Limb (tissue), 2 donors: ENCODE results near the gene FMNL1.
A peak's percentile ranks its signal among the peaks of the same experiment; 100 is the strongest.

Source experiments
- DNase-seq, 2 donors: peaks; one replicate each; pipeline ENCODE4 v3.0.0-alpha.2; 2016; ENCODE audit errors: extremely low spot score in 2 of 2

Gene FMNL1

GRCh38 chr17:45222996-45223538 lies 1.4 kb downstream of the FMNL1 start:
- DNase-seq = no peak

DNA sequence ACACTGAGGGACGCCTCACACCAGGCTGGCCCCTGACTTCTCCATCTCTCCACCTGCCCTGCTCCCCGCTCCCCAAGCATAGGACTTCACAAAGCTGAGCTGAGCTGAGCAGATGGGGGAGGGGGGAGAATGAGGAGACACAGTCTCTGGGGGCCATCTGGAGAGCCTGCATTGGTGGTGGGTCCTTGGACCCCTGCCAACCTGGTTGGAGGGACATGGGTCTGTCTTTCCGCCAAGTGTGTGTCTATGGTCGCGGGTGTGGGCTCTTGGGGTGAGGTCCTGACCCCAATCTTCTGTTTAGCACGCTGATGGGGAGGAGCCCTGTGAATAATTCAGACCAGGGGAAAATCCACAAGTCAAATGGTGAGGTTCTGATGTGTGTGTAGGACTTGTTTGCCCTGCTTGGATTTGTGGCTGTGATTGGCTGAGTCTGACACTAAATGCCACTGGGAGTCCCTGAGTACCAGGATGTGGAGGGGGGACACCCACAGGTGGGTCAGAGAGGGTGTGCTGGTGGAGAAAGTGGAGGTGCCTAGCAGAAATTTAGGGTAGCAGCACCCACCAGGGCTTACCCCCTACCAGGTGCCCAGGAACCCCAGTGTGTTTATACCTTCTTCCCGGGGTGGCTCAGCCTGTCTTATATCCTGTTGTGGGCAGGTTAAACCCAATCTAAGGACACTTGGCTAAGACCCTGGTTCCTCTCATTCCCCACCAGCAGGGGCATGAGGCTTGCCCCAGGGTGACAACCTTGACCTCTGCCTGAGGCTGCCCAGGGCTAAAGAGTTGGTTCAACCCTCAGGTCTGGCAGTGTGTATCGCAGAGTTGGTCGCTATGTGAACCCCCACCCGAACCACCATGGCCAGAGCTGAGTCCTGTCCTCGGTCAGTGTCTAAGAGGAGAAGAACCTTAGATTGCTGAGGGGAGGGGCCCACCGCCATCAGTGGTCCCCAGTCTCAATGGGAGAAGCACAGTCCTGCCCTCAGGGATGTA lies 2.1 kb downstream of the FMNL1 start:
- DNase-seq = no peak

- DNase-seq = no peak
Observed at GRCh38 chr17:45224671-45225050, 3.0 kb downstream of the FMNL1 start.

- no peak for DNase-seq
Observed at GRCh38 chr17:45225051-45225700, 3.5 kb downstream of the FMNL1 start.

DNA sequence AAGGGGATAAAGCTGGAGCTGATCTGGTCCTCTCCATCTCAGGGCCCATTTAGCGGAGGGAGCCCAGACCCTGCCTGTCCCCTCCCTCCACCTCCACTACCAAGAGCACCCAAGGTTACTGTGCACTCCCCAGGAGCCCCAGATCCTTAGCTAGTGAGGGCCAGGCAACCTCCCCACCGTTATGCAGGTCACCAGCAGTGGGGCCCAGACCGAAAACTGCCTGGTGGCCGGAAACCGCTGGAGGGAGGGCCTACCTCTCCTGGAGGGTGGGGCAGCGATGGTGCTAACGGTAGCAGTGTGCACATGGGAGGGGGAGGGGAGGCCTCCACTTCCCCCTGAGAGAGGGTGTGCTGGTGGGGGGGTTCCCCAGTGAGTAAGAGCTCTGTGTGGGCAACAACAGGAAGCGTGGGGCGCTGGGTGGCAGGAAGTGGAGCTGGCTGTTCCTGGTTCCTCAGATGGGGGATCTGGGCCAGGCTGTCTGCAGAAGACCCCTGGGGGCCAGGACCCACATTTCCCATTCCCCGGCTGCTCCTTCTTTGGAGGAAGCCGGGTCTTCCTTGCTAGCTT lies 4.4 kb downstream of the FMNL1 start:
- DNase-seq = no peak

- DNase-seq = no peak
Observed at GRCh38 chr17:45226576-45226975, 4.9 kb downstream of the FMNL1 start.

DNA sequence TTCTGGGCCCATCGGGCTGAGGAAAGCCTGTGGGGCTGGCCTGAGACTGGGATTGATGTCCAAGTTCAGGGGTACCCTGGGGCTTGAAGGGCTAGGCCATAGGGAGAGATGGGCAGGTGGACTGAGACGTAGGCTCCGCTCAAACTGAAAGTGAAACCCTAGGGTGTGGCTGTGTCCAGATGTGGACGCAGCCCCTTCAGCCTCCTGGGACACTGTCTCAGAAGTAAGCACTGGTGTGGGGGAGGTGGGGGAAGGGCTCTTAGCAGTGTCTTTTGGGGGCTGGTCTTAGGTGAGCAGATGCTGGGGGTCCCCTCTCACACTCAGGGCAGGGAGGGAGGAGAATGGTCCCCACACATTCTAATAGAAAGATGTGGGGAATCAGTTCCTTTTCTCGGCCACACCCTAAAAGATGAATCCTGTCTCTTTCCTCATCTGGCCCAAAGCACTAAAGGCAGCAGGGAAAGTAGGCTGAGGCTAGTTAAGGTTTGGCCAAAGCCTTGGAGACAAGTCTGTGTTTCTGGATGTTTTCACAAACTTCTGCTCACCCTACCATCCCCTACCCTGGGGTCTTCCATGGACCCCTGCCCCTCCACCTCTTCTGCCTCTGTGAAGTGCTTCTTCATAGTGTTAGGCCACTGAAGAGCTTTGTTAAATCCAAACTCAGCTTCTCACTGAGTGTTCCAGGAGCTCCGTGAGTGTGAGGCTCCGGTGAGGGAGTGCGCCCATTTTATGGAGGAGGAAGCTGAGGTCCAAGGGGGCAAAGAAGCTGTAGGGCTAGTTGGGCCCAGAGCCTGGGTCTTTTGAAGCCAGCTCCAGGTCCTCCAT lies 5.6 kb downstream of the FMNL1 start:
- no peak for DNase-seq

- no peak for DNase-seq
Observed at GRCh38 chr17:45227926-45228762, 6.5 kb downstream of the FMNL1 start.

- DNase-seq = peak in 1 of 2 donors; percentile 63
Observed at GRCh38 chr17:45228763-45229539, 7.3 kb downstream of the FMNL1 start.

GRCh38 chr17:45229681-45230409 lies 8.2 kb downstream of the FMNL1 start:
- DNase-seq = no peak

DNA sequence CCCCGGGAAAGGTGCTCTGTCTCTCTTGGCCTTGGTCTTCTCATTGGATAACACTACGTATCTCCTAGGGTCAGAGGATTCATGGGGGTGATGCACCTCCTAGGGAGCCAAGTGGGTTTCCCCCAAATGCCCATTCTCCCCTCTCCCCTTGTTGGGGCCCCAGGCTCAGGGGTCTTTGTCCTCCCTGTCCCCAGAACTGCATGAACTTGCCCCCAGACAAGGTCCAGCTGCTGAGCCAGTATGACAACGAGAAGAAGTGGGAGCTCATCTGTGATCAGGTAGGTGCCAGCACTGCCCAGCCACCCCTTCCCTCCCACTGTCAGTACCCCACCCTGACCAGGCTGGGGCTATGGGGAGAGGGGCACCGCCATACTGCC lies 8.7 kb downstream of the FMNL1 start:
- DNase-seq = no peak

DNA sequence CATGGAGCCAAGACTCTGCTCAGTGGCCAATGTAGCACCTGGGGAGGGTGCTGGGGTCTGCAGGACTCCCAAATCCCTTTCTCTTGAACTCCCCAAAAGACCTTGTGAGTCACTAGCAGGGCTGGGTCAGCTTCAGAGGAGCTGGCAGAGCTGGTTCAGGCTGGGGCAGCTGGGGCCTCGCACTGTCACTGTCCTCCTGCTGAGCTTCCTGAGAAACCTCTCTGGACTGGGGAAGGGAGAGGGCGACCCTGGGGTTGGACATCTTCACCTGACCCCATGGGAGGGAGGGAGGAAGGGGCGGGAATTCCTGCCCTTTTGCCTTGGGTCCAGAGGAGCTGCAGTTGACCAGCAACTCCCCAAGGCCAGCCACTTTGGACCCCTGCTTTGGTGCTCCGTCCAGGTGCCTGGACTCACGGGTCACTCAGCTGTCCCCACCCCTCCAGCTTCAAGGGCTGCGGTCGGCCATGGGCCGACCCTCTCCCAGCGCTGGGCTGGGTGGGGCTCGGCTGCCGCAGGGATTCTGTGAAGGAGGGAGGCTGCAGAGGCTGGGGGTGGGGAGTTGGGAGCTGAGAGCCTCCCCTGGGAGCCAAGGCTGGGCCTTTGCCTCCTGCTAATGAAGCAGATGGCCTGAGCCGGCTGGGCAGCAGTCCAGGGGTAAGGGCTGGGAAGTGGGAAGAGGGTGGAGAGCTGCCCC lies 9.2 kb downstream of the FMNL1 start:
- no peak for DNase-seq

DNA sequence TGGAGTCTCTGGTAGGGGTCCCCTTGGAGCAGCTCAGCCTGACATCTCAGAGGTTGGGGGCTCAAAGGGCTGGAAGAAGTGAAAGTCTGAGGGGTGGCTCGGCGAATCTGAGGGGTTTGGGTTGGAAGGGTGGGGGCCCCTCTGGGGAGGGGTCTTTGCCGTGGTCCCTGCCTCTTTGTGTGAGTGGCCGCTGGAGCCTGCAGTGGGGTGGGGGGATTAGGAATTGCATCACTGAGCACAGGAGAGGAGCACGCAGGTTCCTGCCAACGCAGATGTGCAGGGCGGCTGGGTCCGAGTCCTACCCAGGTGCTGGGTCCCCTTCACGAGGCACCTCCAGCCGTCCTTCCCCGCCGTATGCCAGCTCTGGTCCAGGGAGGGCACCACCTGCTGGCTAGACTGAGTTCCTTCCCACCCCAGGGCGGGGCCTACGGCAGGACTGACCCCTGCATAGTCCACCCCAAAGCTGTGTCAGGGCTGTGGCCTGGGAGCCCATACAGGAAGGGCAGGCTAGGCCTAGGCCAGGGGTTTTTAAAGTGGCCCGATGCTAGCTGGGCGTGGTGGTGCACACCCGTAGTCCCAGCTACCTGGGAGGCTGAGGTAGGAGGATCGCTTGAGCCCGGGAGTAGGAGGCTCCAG lies 9.9 kb downstream of the FMNL1 start:
- DNase-seq = no peak

DNA sequence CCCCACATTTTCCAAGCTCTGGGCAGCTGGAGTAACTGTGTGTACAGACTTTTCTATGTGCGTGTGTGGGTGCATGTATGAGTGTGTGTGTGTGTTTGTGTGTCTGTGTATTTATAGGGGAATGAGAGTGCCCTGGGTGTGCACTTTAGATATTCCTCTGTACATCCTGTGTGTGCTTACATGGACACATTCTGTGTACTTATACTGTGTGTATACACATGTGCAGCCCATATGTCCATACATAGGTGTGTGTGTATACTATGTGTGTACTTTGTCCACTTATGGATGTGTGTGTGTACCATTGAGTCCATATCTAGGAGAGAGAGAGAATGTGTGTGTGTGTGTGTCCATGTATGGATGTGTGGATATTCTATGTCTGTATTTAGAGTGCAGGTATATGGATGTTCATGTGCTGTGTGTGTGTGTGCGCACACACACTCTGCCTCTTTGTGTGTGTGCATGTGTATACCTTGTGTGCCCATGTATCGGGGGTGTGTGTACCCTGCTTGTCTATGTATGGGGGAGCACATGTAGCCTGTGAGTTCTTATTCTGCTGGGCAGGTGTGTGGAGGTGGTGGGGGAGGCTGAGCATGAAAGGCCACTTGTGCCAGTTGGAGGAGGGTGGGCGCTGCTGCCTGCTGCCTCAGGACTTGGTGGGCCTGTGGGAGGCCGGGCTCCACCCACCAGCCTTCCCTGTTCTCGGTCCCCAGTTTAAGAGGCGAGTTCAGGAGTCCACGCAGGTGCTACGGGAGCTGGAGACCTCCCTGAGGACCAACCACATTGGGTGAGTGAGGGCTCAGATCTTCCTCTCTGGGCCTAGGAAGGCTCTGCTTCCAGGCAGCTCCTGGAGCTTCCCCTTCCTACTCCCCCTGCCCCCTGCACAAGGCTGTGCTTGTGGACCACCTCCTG lies 11.1 kb downstream of the FMNL1 start:
- no peak for DNase-seq

- no peak for DNase-seq
Observed at GRCh38 chr17:45233423-45233924, 11.8 kb downstream of the FMNL1 start.

- no peak for DNase-seq
Observed at GRCh38 chr17:45234641-45235415, 13.1 kb downstream of the FMNL1 start.
